SW 1271 (cell line): ENCODE results near the gene ZNF3.
A peak's percentile ranks its signal among the peaks of the same experiment; 100 is the strongest.
"Not testable (repeated sequence)": the region's sequence is repeated elsewhere in the genome, so short reads cannot be mapped to it uniquely, and the experiment has no call there.

Experiments
- DNase-seq, 2 experiments: peaks; one replicate each; lab custom pipeline; 2025; lab: John Stamatoyannopoulos, UW

Gene ZNF3

GRCh38 chr7:100081535-100082102 is at the start of gene ZNF3:
TSS of gene ZNF3 (minus strand) at chr7:100081723. CDS start at chr7:100077357, 4,366 bp downstream.
- DNase-seq: peak; percentile 96 to 97

- DNase-seq: peak in 1 of 2 experiments; percentile 36
These were observed 49.3 kb upstream of the ZNF3 start for GRCh38 chr7:100130608-100131453.

DNA sequence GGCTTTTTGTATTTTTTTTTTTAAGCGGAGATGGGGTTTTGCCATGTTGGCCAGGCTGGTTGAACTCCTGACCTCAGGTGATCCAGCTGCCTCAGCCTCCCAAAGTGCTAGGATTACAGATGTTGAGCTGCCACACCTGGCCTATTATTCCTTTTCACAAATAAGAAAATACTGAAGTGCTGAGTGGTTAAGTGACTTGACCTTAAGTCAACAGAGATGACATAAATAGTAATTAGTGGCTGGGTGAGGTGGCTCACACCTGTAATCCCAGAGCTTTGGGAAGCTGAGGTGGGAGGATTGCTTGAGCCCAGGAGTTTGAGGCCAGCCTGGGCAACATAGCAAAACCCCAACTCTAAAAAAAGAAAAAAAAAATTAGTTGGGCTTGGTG is 48.7 kb upstream of the ZNF3 start:
- DNase-seq: not testable (repeated sequence)

GRCh38 chr7:100128637-100128963 is 47.1 kb upstream of the ZNF3 start:
- no peak for DNase-seq

- no peak for DNase-seq
These were observed 46.5 kb upstream of the ZNF3 start for GRCh38 chr7:100127866-100128636.

DNA sequence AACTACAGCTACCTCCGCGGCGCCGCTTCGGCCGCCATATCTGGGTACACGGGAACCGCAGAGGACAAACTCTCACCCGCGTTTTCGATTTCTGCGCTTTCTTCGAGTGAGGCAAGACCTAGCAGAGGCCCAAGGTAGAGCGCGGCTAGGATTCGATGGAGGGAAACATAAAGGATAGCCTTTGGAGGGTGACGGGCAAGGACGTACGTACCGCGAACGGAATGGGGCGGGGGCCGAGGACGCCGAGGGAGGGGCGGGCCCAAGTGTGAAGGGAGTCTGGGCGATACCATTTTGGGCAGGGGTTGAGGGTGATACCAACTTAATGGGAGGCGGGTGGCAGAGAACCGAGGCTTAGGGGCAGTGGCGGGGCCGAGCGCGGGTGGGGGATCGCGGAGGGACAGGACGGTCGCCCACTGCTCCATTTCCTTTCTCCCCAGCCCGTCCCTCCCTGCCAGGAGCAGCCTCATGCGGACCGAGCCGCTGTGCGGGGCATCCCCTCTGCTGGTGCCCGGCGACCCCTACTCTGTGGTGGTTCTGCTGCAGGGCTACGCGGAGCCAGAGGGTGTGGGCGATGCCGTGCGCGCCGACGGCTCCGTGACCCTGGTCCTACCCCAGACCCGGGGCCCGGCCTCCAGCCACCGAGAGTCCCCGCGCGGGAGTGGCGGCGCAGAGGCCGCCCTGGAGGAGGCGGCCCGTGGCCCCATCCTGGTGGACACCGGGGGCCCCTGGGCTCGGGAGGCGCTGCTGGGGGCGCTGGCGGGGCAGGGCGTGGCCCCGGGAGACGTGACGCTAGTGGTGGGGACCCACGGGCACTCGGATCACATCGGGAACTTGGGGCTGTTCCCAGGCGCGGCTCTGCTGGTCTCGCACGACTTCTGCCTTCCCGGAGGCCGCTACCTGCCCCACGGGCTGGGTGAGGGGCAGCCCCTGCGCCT is 45.7 kb upstream of the ZNF3 start, which contains the start of gene MBLAC1:
TSS of gene MBLAC1 (plus strand) at position 37 of the 935 bp plus-strand sequence. CDS start at position 466, 429 bp downstream.
- DNase-seq: peak; percentile 78 to 89

GRCh38 chr7:100126239-100126930 is 44.9 kb upstream of the ZNF3 start:
- no peak for DNase-seq

- no peak for DNase-seq
These were observed 43.0 kb upstream of the ZNF3 start for GRCh38 chr7:100124301-100125230.

- DNase-seq: no peak
These were observed 41.0 kb upstream of the ZNF3 start for GRCh38 chr7:100122568-100122967.

GRCh38 chr7:100122067-100122466 is 40.5 kb upstream of the ZNF3 start:
- no peak for DNase-seq

DNA sequence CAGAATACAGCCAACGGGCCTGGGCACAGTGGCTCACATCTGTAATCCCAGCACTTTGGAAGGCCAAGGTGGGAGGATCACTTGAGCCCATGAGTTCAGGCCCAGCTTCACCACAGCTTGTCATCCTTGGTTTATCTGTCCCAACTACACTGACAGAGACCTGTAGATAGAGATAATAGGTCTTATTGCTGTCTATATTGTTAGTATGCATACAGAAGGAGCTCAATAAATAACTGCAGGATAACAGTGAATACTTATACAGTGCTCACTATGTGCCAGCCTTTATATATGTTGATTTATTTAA is 39.2 kb upstream of the ZNF3 start:
- no peak for DNase-seq

DNA sequence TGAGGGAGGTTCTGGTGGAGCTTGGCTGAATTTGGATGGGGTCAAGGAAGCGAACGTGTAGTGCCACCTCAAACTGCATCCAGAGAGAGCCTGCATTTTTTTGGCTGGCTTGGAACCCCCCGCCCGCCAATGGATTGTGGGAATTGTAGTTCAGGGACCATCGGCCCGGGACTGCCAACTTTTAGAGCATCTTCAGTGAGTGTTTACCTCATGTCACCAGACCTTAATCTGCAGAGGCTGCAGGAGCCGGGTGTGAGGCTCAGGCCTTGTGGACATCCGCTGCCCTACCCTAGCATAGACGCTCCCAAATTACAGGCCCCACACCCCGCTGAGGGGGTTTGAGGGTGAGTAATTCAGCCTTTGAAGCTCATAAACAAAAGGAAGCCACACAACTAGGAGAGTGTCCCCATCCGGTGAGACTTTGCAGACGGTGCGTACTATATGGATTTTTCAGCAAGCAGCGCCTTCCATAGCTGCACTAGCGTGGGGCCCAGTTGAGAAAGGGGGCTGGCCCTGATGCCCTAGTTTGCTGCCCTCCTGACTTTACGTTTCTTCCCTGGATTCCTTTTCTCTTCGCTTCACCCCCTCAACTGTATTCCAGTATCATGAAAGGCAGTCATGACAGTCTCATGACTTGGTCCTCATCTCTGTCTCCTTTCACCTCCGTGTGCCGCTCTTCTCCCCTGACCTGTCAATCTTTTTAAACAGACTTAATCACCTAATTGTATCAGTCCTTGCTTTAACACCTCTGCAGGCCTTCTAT is 38.6 kb upstream of the ZNF3 start:
- peak in 1 of 2 experiments; percentile 80 for DNase-seq

GRCh38 chr7:100119072-100119969 is 37.8 kb upstream of the ZNF3 start, which contains the start of the genes CNPY4 and TAF6:
TSS of gene CNPY4 (plus strand) at chr7:100119634. CDS start at chr7:100119745, 111 bp downstream.
TSS of gene TAF6 (minus strand) at chr7:100119358. CDS start at chr7:100114209, 5,149 bp downstream.
- DNase-seq: peak; percentile 78 to 95

DNA sequence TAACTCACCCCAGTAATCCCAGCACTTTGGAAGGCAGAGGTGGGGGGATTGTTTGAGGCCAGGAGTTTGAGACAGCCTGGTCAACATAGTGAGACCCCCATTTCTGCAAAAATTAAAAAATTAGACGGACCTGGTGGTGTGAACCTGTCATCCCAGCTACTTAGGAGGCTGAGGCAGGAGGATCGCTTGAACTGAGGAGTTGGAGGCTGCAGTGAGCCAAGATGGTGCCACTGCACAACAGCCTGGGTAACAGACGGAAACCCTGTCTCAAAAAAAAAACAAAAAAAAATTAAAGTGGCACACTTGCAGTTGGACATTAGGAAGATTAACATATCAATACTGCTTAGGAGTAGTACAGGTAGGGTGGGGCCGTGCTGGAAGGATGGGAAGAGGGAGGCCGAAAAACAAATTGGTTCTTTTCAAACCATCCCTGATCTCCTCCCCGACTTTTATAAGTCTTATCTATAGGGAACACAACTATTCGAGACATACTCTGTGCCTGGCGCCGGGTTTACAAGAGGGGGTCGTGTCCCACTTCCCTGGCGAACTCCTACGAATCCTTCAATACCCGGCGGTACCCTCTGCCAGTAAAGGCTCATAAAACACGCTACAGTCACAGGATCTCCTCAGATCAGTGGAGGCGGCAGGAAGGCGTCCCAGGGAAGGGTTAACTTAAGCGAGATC is 37.0 kb upstream of the ZNF3 start:
- no peak for DNase-seq

DNA sequence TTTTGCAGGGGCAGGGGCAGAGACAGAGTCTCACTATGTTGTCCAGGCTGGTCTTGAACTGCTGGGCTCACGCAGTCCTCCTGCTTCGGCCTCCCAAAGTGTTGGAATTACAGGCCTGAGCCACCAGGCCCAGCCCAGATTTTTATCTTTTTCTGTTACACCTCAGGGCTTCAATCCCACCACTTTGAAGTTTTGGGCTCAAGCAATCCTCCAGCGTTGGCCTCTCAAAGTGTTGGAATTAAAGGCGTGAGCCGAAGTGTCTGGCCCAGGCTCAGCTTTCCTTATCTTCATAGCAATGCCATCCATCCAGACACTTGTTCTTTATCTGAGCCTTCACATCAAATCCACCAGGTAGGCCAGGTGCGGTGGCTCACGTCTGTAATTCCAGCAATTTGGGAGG is 33.5 kb upstream of the ZNF3 start:
- no peak for DNase-seq

DNA sequence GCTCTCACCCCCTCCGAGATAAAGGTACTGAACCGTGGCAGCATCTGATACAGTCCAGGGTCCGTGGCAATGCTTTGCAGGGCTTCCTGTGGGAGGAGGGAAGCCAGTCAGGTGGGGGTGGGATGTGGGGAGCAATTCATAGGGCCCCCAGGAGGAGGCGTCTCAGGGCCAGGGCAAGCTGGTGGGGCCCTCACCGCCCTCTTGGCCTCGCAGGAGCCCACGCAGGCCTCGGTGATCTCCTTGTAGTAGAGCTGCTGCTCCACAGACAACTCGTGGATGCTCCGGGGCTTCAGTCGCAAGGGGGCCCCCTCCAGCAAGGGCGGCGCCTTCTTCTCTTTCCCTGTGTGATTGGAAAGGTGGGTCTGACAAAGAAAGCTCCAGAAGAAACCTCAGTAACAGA is 30.4 kb upstream of the ZNF3 start:
- DNase-seq: no peak

DNA sequence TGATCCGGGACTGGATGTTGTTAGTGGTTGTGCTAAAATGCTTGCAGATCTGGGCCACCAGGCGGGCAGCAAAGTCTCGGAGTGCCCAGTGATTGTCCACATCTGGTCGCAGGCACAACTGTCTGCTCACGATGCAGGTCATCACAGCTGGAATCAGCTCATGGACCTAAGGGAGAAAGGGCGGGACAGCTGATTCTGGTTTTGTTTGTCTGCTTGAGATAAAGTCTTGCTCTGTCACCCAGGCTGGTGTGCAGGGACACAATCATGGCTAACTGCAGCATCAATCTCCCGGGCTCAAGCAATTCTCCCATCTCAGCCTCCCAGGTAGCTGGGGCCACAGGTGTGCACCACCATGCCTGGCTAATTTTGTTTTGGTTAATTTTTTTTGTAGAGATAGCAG is 29.6 kb upstream of the ZNF3 start:
- DNase-seq: no peak
